Breast epithelium (tissue), 3 donors: ENCODE results near the gene ATP2B2.

Source experiments
- CTCF ChIP-seq, 3 donors: fragments of 450-650 bp; IDR thresholded peaks; one replicate each; pipeline ENCODE4 v1.5.1; 2016 to 2017; ENCODE audit warnings: antibody characterized with exemption in 3 of 3, mild to moderate bottlenecking in 3 of 3, moderate library complexity in 3 of 3
- POLR2A ChIP-seq: fragments of 450-650 bp; IDR thresholded peaks from one replicate; pipeline ENCODE4 v1.6.1; 2016; ENCODE audit warnings: antibody characterized with exemption, mild to moderate bottlenecking, moderate library complexity

- TF ChIP-seq CTCF (IDR thresholded peaks at IDR 0.05) (no peak), POLR2A (no peak)
Observed at GRCh38 chr3:10331320-10331719, 174.1 kb downstream of the ATP2B2 start.
